ENCODE measurements around the gene ART4.

The ART4 gene

DNA sequence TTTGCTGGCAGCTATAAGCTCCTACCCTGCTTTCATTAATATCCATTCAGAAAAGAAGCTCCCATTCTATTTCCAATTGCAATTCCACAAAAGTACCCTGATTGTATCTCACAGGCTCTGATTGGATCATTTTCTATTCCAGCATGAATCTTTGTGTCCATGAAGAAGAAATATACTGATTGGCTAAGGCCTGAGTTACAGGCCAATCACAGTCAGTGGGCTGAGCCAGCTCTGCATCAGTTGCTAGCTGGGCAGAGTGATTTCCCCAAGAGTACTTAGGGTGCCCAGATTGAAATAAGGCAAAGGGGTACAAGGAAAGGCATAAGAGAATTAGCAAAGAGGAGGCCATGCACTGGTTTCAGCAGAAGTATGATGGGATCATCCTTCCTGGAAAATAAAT is 14.4 kb downstream of the ART4 start:
- TF ChIP-seq, protein P1, sequence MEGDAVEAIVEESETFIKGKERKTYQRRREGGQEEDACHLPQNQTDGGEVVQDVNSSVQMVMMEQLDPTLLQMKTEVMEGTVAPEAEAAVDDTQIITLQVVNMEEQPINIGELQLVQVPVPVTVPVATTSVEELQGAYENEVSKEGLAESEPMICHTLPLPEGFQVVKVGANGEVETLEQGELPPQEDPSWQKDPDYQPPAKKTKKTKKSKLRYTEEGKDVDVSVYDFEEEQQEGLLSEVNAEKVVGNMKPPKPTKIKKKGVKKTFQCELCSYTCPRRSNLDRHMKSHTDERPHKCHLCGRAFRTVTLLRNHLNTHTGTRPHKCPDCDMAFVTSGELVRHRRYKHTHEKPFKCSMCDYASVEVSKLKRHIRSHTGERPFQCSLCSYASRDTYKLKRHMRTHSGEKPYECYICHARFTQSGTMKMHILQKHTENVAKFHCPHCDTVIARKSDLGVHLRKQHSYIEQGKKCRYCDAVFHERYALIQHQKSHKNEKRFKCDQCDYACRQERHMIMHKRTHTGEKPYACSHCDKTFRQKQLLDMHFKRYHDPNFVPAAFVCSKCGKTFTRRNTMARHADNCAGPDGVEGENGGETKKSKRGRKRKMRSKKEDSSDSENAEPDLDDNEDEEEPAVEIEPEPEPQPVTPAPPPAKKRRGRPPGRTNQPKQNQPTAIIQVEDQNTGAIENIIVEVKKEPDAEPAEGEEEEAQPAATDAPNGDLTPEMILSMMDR (conservative IDR thresholded peaks at IDR 0.05): no peak
- no peak for TF ChIP-seq ZFX (IDR thresholded peaks at IDR 0.05)
- no peak overlapping the region for H3K27ac ChIP-seq

GRCh38 chr12:14827043-14827442 is 16.3 kb downstream of the ART4 start:
- no peak for TF ChIP-seq ZFX (IDR thresholded peaks at IDR 0.05)
- TF ChIP-seq, protein P1 (conservative IDR thresholded peaks at IDR 0.05): no peak
- H3K27ac ChIP-seq: no peak overlapping the region

DNA sequence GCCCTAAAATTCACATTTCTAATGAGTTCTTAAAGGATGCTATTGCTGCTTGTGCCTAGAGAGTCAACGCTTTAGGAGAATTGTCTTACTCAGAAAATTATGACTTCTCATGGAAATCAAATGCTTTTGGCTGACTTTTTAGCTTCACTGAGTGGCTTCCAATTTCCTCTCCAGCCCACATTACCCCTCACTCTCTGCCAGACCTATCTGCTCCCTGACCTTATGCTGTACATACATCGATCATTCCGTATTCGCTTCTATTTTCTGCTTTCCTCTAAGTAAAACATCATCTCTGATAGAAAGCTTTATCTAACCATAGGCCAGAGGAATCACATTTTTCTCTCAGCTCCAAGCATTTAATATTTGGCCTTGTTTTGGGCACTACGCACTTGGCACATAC is 16.8 kb downstream of the ART4 start:
- no peak overlapping the region for H3K27ac ChIP-seq
- no peak for TF ChIP-seq ZFX (IDR thresholded peaks at IDR 0.05)

- TF ChIP-seq ZFX (IDR thresholded peaks at IDR 0.05): no peak
- TF ChIP-seq, protein P1 (conservative IDR thresholded peaks at IDR 0.05): no peak
Observed at GRCh38 chr12:14825256-14825655, 18.1 kb downstream of the ART4 start.

DNA sequence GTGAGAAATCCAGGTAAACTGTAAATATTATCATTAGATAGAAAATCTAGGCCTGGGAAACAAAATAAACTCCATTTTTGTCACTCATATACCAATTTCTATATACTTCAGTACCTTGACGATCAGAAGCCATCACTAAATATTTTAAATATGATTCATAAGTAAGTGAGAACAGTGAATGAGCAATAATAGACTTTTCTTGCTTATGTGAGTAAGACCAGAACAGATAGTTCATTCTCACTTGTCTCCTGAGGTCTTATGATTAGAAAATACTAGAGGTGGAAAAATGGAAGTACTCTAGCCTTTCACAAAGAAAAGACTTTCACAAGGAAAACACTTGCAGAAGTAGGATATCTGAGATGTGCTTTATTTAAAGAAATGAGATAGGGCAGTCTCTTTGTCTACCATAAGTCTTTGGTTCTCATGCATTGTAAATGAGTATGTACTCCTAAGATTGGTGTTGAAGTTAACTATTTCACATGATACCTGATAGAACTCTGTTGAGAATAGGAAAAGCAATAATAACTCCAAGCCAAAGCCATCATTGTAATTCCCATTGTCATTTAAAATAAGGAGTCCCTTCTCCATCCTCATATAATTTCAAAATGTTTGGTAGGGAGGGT is 19.2 kb downstream of the ART4 start:
- TF ChIP-seq ZFX (IDR thresholded peaks at IDR 0.05): no peak
- TF ChIP-seq, protein P1 (conservative IDR thresholded peaks at IDR 0.05): no peak
- no peak overlapping the region for H3K27ac ChIP-seq

More at GRCh38 chr12:14825256-14825655, 18.1 kb downstream of the ART4 start:
- H3K27ac ChIP-seq: no peak overlapping the region

DNA sequence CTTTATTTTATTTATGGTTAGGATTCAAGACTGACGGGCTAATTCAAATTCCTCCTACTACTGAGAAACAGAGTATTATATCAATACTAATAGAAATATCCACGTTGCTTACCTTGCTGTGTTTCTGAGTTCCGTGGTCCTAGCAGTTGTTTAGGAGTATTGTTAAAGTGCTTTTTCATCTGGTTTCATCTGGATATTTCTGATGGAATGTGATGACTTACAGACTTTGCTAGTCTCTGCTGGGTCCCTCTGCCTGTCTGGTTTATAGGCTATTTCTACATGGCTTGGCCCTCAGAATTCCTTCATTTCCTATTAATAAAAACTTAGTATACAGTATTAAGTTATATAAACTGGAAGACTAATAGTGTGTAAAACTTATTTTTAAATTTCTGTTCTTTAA is 29.3 kb downstream of the ART4 start, which contains the start of gene SMCO3:
Gene SMCO3 (minus strand): TSS at position 169 of the 400 bp plus-strand sequence. CDS start 7,502 bp downstream, outside the sequence.
- TF ChIP-seq ZFX (IDR thresholded peaks at IDR 0.05): no peak
- TF ChIP-seq, protein P1 (conservative IDR thresholded peaks at IDR 0.05): no peak
- no peak within 1 kb of the TSS for H3K27ac ChIP-seq

GRCh38 chr12:14811486-14811885 is 31.8 kb downstream of the ART4 start:
- no peak overlapping the region for H3K27ac ChIP-seq
- TF ChIP-seq, protein P1 (conservative IDR thresholded peaks at IDR 0.05): peak; percentile 41
- no peak for TF ChIP-seq ZFX (IDR thresholded peaks at IDR 0.05)

DNA sequence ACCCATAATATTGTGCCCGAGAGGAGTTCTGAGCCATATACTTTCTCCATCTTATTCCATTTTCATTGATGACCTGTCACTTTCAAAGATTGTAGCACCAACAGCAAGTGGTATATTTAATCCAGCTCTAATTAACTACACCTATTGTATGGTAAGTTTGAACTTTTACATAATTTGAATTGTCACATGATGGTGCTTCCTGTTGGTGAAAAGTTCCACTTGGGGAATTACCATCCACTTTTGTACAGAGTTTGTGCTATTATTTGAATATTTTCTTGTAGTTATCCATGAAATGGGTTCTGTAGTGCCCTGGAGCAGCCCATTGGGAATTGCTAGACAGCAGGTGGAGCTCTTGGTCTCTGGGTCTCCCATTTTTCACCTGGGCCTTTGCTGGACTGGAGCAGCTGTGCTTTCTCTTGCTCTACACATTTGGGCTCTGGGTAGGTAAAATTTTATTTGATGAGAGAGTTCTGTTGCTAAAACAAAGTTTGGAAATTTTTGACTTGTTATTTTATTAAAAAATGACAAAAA is 32.3 kb downstream of the ART4 start:
- no peak for TF ChIP-seq ZFX (IDR thresholded peaks at IDR 0.05)
- TF ChIP-seq, protein P1 (conservative IDR thresholded peaks at IDR 0.05): peak; percentile 69
- H3K27ac ChIP-seq: no peak overlapping the region
